Prostate gland (tissue), 2 donors: ENCODE measurements around the gene TAF1L. TPM values are rescaled to one million over a fixed set of nuclear protein-coding genes. Genes with fewer than 3 reads are reported as not detected.
"Not testable (repeated sequence)": the region's sequence is repeated elsewhere in the genome, so short reads cannot be mapped to it uniquely, and the experiment has no call there.

Experiments used
- DNase-seq: peaks from one replicate; pipeline ENCODE4 v3.0.0-alpha.2; 2019; ENCODE audit warnings: low spot score
- H3K27ac ChIP-seq, 2 donors: fragments of 200-600 bp; sonication (generic); 2 replicates each; pipeline ENCODE4 v1.5.1; 2017 to 2019
- H3K27me3 ChIP-seq: fragments of 200-600 bp; sonication (generic); replicated peaks from 2 replicates; pipeline ENCODE4 v1.5.1; 2019; ENCODE audit not compliant: insufficient read depth
- H3K36me3 ChIP-seq, 2 donors: fragments of 200-600 bp; sonication (generic); 1 replicate in 1 of 2; 2 replicates in 1 of 2; pipeline versions ENCODE4 v1.5.1 to v1.8.1; 2017 to 2019
- H3K4me1 ChIP-seq: fragments of 200-600 bp; sonication (generic); replicated peaks from 2 replicates; pipeline ENCODE4 v1.5.1; 2019
- H3K4me3 ChIP-seq, 2 donors: fragments of 200-600 bp; sonication (generic); 2 replicates each; pipeline ENCODE4 v1.5.1; 2017 to 2019
- H3K9me3 ChIP-seq: fragments of 200-600 bp; sonication (generic); 2 replicates; pipeline ENCODE4 v1.5.1; 2017
- POLR2A ChIP-seq: fragments of 450-650 bp; IDR thresholded peaks from one replicate; pipeline ENCODE4 v1.6.1; 2016; ENCODE audit warnings: antibody characterized with exemption, mild to moderate bottlenecking
- POLR2AphosphoS5 ChIP-seq: sonication (generic); formaldehyde crosslinking; IDR thresholded peaks from one replicate; pipeline ENCODE4 v1.6.1; 2017; ENCODE audit warnings: antibody characterized with exemption
- WGBS: methylation state at CpG from one replicate; pipeline ENCODE4 v1.1.5; 2018; 5-methylcytosine and 5-hydroxymethylcytosine counted together
- intact Hi-C: fragments of 100-400 bp; cut with DNase I; formaldehyde crosslinking; loops from one replicate; pipeline ENCODE4 v1.14.2; 2022
- total RNA-seq, 2 donors: library from RNA; depleted of rRNA; stranded (reverse); fragments of >200 nt; gene quantifications; one replicate each; pipeline ENCODE4 v1.1.0, GENCODE V29; 2016
- TF ChIP-seq, protein P1 (sequence below), 4 experiments: fragments of 200-600 bp in 2 of 4; fragments of 450-650 bp in 2 of 4; sonication (generic) in 2 of 4; IDR thresholded peaks; 1 replicate in 3 of 4; 2 replicates in 1 of 4; pipeline ENCODE4 v1.5.1; 2016 to 2019; ENCODE audit warnings: antibody characterized with exemption in 4 of 4, mild to moderate bottlenecking in 2 of 4, moderate library complexity in 2 of 4

Gene TAF1L
- total RNA-seq, 2 donors from 2014 or later = 2.0 TPM; not detected in 1

GRCh38 chr9:32665101-32665500 lies 29.6 kb upstream of the TAF1L start:
- Histone ChIP-seq H3K36me3 (no peaks in the 10 kb centered on the region), H3K4me3 (no peak overlapping the region), H3K27me3 (no peaks in the 10 kb centered on the region), H3K4me1 (no peaks in the 10 kb centered on the region), H3K9me3 (no peaks in the 10 kb centered on the region), H3K27ac (no peak overlapping the region)
- no peak for DNase-seq
- intact Hi-C loops = no loop called here
- 71% methylated on average over 3 of the region's 3 CpGs for WGBS
- TF ChIP-seq POLR2A (no peak), POLR2AphosphoS5 (no peak)
- TF ChIP-seq, protein P1, sequence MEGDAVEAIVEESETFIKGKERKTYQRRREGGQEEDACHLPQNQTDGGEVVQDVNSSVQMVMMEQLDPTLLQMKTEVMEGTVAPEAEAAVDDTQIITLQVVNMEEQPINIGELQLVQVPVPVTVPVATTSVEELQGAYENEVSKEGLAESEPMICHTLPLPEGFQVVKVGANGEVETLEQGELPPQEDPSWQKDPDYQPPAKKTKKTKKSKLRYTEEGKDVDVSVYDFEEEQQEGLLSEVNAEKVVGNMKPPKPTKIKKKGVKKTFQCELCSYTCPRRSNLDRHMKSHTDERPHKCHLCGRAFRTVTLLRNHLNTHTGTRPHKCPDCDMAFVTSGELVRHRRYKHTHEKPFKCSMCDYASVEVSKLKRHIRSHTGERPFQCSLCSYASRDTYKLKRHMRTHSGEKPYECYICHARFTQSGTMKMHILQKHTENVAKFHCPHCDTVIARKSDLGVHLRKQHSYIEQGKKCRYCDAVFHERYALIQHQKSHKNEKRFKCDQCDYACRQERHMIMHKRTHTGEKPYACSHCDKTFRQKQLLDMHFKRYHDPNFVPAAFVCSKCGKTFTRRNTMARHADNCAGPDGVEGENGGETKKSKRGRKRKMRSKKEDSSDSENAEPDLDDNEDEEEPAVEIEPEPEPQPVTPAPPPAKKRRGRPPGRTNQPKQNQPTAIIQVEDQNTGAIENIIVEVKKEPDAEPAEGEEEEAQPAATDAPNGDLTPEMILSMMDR (IDR thresholded peaks at IDR 0.05) = no peak

DNA sequence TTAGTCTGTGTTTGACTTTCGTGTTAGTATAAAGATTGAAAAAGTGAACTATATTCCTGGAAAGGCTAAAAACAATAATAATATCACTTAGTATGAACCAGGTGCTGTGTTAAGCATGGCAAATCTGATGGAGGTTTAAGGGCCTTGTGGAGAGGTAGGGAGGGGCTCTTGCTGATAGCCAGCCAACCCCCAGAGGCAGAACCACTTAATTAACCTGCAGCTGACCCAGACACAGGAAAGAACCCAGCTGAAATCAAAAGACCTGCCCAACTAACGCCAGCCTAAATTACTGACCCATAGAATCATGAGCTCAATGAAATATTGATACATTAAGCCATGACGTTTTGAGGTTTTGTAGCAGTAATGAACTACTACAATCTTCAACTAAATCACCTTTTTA lies 28.3 kb upstream of the TAF1L start:
- no peaks in the 10 kb centered on the region for H3K36me3 ChIP-seq
- TF ChIP-seq POLR2A = no peak
- no peak for TF ChIP-seq POLR2AphosphoS5
- TF ChIP-seq, protein P1 (IDR thresholded peaks at IDR 0.05) = no peak
- no peaks in the 10 kb centered on the region for H3K27me3 ChIP-seq
- intact Hi-C loops = no loop called here
- no peak overlapping the region for H3K27ac ChIP-seq
- 62% methylated on average over 3 of the region's 3 CpGs for WGBS
- H3K4me1 ChIP-seq = no peaks in the 10 kb centered on the region
- H3K9me3 ChIP-seq = no peaks in the 10 kb centered on the region
- H3K4me3 ChIP-seq = no peak overlapping the region
- DNase-seq = no peak

DNA sequence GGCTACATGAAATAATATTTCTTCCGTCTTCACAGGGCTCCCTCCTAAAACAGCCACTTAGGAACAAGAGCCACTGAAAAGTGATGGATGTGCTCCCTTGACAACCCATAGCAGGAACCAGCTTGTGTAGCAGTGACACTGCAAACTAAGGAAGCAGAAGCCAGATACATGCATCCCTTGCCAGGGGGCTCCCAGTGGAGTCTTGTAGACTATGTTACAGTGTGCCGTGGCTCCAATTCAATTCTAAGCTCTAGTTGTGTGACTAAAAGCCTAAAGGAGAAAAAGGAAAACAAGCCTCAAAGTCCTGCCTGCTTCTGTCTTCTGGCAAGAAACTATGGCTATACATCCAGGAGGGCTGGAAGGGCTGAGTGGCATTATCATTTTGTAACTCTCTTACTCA lies 12.2 kb upstream of the TAF1L start:
- H3K27ac ChIP-seq = no peak overlapping the region
- H3K4me1 ChIP-seq = no peaks in the 10 kb centered on the region
- H3K9me3 ChIP-seq = no peaks in the 10 kb centered on the region
- TF ChIP-seq, protein P1 (IDR thresholded peaks at IDR 0.05) = no peak
- no peak for TF ChIP-seq POLR2A
- no peak for TF ChIP-seq POLR2AphosphoS5
- 73% methylated on average over 2 of the region's 2 CpGs for WGBS
- intact Hi-C loops = no loop called here
- no peaks in the 10 kb centered on the region for H3K27me3 ChIP-seq
- no peak for DNase-seq
- H3K36me3 ChIP-seq = no peaks in the 10 kb centered on the region
- H3K4me3 ChIP-seq = no peak overlapping the region

DNA sequence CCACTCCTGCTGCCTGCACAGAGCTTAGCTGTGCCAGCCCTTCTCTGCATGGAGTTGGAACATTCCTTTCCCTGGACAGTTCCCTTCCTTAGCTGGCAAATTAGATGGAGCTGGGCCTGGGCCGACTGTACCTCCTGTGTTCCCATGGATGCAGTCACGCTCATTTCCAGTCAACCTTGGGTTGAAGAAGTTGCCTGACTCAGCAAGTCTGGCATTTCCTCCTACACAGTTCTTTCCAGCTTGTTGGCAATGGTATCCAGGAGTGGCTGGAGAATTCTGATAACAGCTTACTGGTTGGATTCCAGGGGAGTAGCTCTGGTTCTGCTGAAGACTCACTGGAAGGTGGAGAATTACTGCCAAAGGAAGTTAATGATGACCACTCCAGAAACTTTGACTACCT lies 9.2 kb upstream of the TAF1L start:
- Histone ChIP-seq H3K4me3 (no peak overlapping the region), H3K9me3 (no peaks in the 10 kb centered on the region), H3K27me3 (no peaks in the 10 kb centered on the region), H3K4me1 (no peaks in the 10 kb centered on the region), H3K36me3 (no peaks in the 10 kb centered on the region), H3K27ac (no peak overlapping the region)
- 74% methylated on average over 2 of the region's 2 CpGs for WGBS
- no peak for DNase-seq
- no peak for TF ChIP-seq POLR2AphosphoS5
- TF ChIP-seq POLR2A = no peak
- TF ChIP-seq, protein P1 (IDR thresholded peaks at IDR 0.05) = no peak
- intact Hi-C loops = no loop called here

DNA sequence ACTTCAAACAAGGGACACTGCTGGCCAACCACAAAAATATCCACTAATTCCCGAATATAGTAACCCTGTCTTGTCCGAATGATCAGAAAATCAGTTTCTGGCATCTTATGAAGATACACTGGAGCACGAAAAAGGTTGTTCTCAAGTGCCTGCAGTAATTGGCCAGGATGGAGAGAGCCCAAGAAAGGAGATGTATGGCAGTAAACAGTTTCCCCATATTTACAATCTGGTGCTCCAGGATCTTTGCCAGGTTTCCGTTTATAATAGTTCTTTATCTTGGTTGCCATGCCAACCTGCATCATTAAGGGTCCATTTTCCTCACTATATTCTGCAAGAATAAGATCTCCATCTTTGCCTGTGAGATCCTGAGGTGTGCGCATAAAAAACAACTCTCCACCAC lies 2.3 kb downstream of the TAF1L start:
- H3K36me3 ChIP-seq, DNase-seq, H3K27ac ChIP-seq, intact Hi-C loops, H3K9me3 ChIP-seq, H3K4me1 ChIP-seq, H3K4me3 ChIP-seq, H3K27me3 ChIP-seq: not testable (repeated sequence)
- 65% methylated on average over 5 of the region's 5 CpGs for WGBS
